ENCODE measurements around the gene C5orf63.
"Not testable (repeated sequence)": the region's sequence is repeated elsewhere in the genome, so short reads cannot be mapped to it uniquely, and the experiment has no call there.

C5orf63 gene

GRCh38 chr5:127008300-127008975 lies 64.9 kb downstream of the C5orf63 start:
- DNase-seq: no peak

- no peak for DNase-seq
Observed at GRCh38 chr5:127007522-127007921, 65.8 kb downstream of the C5orf63 start.

GRCh38 chr5:127006744-127007143 lies 66.6 kb downstream of the C5orf63 start:
- no peak for DNase-seq

- DNase-seq: not testable (repeated sequence)
Observed at GRCh38 chr5:127005282-127005681, 68.0 kb downstream of the C5orf63 start.

GRCh38 chr5:127004721-127005120 lies 68.6 kb downstream of the C5orf63 start:
- DNase-seq: no peak

- no peak for DNase-seq
Observed at GRCh38 chr5:127003798-127004495, 69.4 kb downstream of the C5orf63 start.

- DNase-seq: no peak
Observed at GRCh38 chr5:127002390-127002789, 70.9 kb downstream of the C5orf63 start.

- DNase-seq: no peak
Observed at GRCh38 chr5:127001621-127002296, 71.5 kb downstream of the C5orf63 start.

Data from hypothalamus (tissue), 51 donors.